ENCODE results near the gene VAC14. TPM values are rescaled to one million over a fixed set of nuclear protein-coding genes. Genes with fewer than 3 reads are reported as not detected.

VAC14 gene
- total RNA-seq, 1 donor from 2014 or later: 16.1 TPM

DNA sequence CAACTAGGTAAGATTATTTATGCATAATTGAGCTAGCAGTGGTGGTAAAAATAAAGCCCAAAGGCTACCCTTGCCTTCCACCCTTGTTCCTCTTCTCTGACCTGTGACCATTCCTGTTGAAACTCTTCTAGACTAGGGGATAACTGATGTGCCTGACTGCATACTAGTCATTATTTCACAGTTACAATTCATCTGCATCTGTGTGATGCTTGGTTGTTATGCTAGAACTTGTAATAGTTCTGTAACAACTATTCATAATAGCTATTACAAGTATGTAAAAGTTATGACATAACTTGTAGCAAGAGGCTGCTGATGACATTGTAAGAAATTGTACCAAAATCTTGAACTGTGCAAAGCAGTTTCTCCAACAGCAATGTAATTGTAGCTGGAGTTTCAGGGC lies 2.4 kb upstream of the VAC14 start:
- Mint-ChIP-seq H3K27me3 (ENCODE audit: insufficient read depth, low read depth) (peaks cover 2% of the 10 kb centered on the region), H3K4me3 (no peak overlapping the region), H3K4me1 (peaks cover 12% of the 10 kb centered on the region), H3K36me3 (no peaks in the 10 kb centered on the region), H3K9me3 (peaks cover 6% of the 10 kb centered on the region), H3K27ac (no peak overlapping the region)
- H2AFZ ChIP-seq (replicated peaks): no peak overlapping the region
- no peak overlapping the region for H3K9ac ChIP-seq
- H3K36me3 ChIP-seq: no peaks in the 10 kb centered on the region
- H3K79me2 ChIP-seq (ENCODE audit: low read depth): peaks cover 25% of the 10 kb centered on the region
- H3K4me1 ChIP-seq: peaks cover 6% of the 10 kb centered on the region
- H3K4me2 ChIP-seq: no peak overlapping the region
- H4K20me1 ChIP-seq (ENCODE audit: low read depth): no peaks in the 10 kb centered on the region
- H3K9me3 ChIP-seq (ENCODE audit: low read depth): no peaks in the 10 kb centered on the region
- peaks cover 4% of the 10 kb centered on the region for H3F3A ChIP-seq (ENCODE audit: low read depth)
- no peak overlapping the region for H3K4me3 ChIP-seq
- TF ChIP-seq, protein P1, sequence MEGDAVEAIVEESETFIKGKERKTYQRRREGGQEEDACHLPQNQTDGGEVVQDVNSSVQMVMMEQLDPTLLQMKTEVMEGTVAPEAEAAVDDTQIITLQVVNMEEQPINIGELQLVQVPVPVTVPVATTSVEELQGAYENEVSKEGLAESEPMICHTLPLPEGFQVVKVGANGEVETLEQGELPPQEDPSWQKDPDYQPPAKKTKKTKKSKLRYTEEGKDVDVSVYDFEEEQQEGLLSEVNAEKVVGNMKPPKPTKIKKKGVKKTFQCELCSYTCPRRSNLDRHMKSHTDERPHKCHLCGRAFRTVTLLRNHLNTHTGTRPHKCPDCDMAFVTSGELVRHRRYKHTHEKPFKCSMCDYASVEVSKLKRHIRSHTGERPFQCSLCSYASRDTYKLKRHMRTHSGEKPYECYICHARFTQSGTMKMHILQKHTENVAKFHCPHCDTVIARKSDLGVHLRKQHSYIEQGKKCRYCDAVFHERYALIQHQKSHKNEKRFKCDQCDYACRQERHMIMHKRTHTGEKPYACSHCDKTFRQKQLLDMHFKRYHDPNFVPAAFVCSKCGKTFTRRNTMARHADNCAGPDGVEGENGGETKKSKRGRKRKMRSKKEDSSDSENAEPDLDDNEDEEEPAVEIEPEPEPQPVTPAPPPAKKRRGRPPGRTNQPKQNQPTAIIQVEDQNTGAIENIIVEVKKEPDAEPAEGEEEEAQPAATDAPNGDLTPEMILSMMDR (IDR thresholded peaks at IDR 0.05): no peak
- TF ChIP-seq EZH2 (IDR thresholded peaks at IDR 0.05) (no peak), EZH2phosphoT487 (IDR thresholded peaks at IDR 0.05) (no peak)
- H3K27ac ChIP-seq: no peak overlapping the region
- DNase-seq (ENCODE audit: low spot score): no peak
- peaks cover 70% of the 10 kb centered on the region for H3K27me3 ChIP-seq

DNA sequence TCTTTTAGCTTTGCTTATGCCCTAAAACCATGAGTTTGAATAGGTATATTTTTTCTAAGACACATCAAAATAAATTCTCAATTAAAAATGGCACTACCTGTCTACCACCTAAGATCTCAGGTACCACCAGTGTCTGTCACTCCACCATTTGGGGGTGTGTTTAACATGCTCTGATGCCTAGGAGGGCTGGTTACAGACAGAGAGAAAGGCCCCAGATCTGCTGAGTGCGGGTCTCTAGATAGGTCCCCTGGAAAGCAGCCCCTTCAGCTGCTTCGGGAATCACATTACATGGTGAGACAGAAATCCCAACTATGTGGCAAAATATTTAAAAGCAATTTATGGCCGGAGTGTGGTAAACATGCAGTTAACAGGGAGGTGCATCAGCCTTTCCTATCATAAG lies 653 bp upstream of the VAC14 start:
- no peak overlapping the region for H3K27ac ChIP-seq
- H3K9ac ChIP-seq: no peak overlapping the region
- H3K9me3 Mint-ChIP-seq: peaks cover 6% of the 10 kb centered on the region
- peak overlapping the region; percentile 90 for H3K4me2 ChIP-seq
- H3K36me3 ChIP-seq: no peaks in the 10 kb centered on the region
- H4K20me1 ChIP-seq (ENCODE audit: low read depth): no peaks in the 10 kb centered on the region
- TF ChIP-seq, protein P1 (IDR thresholded peaks at IDR 0.05): no peak
- TF ChIP-seq EZH2phosphoT487 (IDR thresholded peaks at IDR 0.05) (no peak), EZH2 (IDR thresholded peaks at IDR 0.05) (no peak)
- DNase-seq (ENCODE audit: low spot score): no peak
- H3K4me1 Mint-ChIP-seq: peaks cover 12% of the 10 kb centered on the region
- peaks cover 40% of the 10 kb centered on the region for H3K79me2 ChIP-seq (ENCODE audit: low read depth)
- H3K36me3 Mint-ChIP-seq: no peaks in the 10 kb centered on the region
- peaks cover 4% of the 10 kb centered on the region for H3F3A ChIP-seq (ENCODE audit: low read depth)
- peaks cover 2% of the 10 kb centered on the region for H3K27me3 Mint-ChIP-seq (ENCODE audit: insufficient read depth, low read depth)
- no peak overlapping the region for H2AFZ ChIP-seq (replicated peaks)
- no peaks in the 10 kb centered on the region for H3K9me3 ChIP-seq (ENCODE audit: low read depth)
- H3K27ac Mint-ChIP-seq: no peak overlapping the region
- H3K4me3 ChIP-seq: peak overlapping the region; percentile 87
- H3K4me1 ChIP-seq: peaks cover 6% of the 10 kb centered on the region
- H3K27me3 ChIP-seq: peaks cover 52% of the 10 kb centered on the region
- peak overlapping the region; percentile 96 for H3K4me3 Mint-ChIP-seq

DNA sequence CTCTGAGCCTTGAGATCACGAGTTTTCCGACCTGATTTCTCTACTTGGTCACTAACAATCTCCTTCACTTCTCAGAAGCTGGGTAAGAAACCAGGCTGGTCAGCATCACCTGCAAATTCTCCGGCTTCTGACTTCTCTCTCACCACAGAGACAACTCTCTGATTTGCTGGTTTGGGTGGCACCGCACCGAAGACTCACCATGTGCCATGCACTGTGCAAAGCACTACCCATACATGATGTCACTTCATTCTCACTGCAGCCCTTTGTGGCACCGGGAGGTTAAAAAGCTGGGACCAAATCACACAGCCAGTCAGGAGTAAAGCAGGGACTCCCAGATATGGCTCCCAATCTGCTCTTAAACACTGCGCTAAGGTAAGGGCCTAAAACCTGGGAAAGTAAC lies 647 bp downstream of the VAC14 start:
- DNase-seq (ENCODE audit: low spot score): no peak
- H3K4me2 ChIP-seq: peak overlapping the region; percentile 90
- no peaks in the 10 kb centered on the region for H4K20me1 ChIP-seq (ENCODE audit: low read depth)
- peaks cover 6% of the 10 kb centered on the region for H3K4me1 ChIP-seq
- H3K27me3 ChIP-seq: peaks cover 39% of the 10 kb centered on the region
- H3K4me3 ChIP-seq: peak overlapping the region; percentile 87
- Mint-ChIP-seq H3K36me3 (no peaks in the 10 kb centered on the region), H3K27me3 (ENCODE audit: insufficient read depth, low read depth) (peaks cover 2% of the 10 kb centered on the region), H3K9me3 (peaks cover 6% of the 10 kb centered on the region), H3K4me3 (peak overlapping the region; percentile 96), H3K4me1 (peaks cover 12% of the 10 kb centered on the region), H3K27ac (peak overlapping the region; percentile 76)
- peaks cover 4% of the 10 kb centered on the region for H3F3A ChIP-seq (ENCODE audit: low read depth)
- peak overlapping the region; percentile 19 for H2AFZ ChIP-seq (replicated peaks)
- no peaks in the 10 kb centered on the region for H3K9me3 ChIP-seq (ENCODE audit: low read depth)
- H3K36me3 ChIP-seq: no peaks in the 10 kb centered on the region
- H3K27ac ChIP-seq: no peak overlapping the region
- H3K79me2 ChIP-seq (ENCODE audit: low read depth): peaks cover 53% of the 10 kb centered on the region
- no peak for TF ChIP-seq EZH2phosphoT487 (IDR thresholded peaks at IDR 0.05)
- peak overlapping the region; percentile 80 for H3K9ac ChIP-seq

DNA sequence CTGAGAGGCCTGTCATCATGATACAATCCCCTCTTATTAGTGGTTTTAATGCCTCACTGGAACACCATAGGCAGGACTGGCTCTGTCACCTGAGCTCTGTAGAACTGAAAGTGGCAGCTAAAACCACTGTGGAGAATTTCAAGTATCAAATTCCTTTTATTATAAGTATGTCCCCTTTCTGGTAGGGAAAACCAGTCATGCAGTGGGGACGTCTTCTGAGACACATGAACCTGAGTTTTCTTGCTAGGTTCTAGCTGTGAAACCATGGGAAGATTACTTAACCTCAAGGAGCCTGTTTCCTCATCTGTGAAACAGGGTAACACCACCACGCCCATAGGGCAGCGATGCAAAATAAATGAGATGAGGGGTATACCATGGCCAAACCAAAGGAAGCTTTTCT lies 4.7 kb downstream of the VAC14 start:
- Histone ChIP-seq H3K4me3 (no peak overlapping the region), H3F3A (ENCODE audit: low read depth) (no peaks in the 10 kb centered on the region), H3K4me1 (peaks cover 6% of the 10 kb centered on the region), H3K36me3 (no peaks in the 10 kb centered on the region), H3K79me2 (ENCODE audit: low read depth) (peaks cover 91% of the 10 kb centered on the region), H4K20me1 (ENCODE audit: low read depth) (peaks cover 24% of the 10 kb centered on the region), H3K9ac (no peak overlapping the region), H2AFZ (replicated peaks) (no peak overlapping the region), H3K9me3 (ENCODE audit: low read depth) (no peaks in the 10 kb centered on the region), H3K27me3 (no peaks in the 10 kb centered on the region), H3K27ac (no peak overlapping the region), H3K4me2 (no peak overlapping the region)
- no peak for DNase-seq (ENCODE audit: low spot score)
- TF ChIP-seq, protein P1 (IDR thresholded peaks at IDR 0.05): no peak
- TF ChIP-seq EZH2phosphoT487 (IDR thresholded peaks at IDR 0.05) (no peak), EZH2 (IDR thresholded peaks at IDR 0.05) (no peak)
- Mint-ChIP-seq H3K4me3 (no peak overlapping the region), H3K9me3 (no peaks in the 10 kb centered on the region), H3K36me3 (no peaks in the 10 kb centered on the region), H3K4me1 (peaks cover 16% of the 10 kb centered on the region), H3K27ac (no peak overlapping the region), H3K27me3 (ENCODE audit: insufficient read depth, low read depth) (peaks cover 2% of the 10 kb centered on the region)
